Suppressor macrophage treated with lipopolysaccharide for 1 hour (primary cell): ENCODE data around the gene CNTNAP3.
"Not testable (repeated sequence)": the region's sequence is repeated elsewhere in the genome, so short reads cannot be mapped to it uniquely, and the experiment has no call there.

Source experiments
- DNase-seq, 3 donors: peaks; one replicate each; pipeline ENCODE4 v3.0.0-alpha.2; 2020 to 2022

CNTNAP3 gene

DNA sequence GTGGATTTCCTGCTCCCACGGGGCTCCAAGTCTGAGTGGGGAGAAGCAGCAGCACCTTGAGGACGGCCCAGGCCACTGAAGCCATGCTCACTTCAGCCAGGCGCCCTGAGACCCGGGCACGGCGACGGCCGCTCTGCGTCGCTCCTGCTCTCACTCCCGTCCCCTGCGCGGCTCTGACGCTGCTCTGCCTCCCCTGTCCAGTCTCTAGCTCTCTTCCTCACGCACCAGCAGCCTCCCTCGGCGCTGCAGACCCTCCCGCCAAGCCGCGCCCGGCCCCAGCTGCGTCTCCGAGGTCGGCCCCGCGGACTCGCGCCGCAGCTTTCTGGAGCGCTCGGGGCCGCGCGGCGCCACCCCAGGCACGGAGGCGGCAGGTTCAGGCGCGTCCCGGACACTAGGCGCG, at the start of gene CNTNAP3:
CNTNAP3 (minus strand) TSS at position 188 of the 400 bp plus-strand sequence; CDS start at position 85, 103 bp downstream.
- DNase-seq, result not testable (repeated sequence)

DNA sequence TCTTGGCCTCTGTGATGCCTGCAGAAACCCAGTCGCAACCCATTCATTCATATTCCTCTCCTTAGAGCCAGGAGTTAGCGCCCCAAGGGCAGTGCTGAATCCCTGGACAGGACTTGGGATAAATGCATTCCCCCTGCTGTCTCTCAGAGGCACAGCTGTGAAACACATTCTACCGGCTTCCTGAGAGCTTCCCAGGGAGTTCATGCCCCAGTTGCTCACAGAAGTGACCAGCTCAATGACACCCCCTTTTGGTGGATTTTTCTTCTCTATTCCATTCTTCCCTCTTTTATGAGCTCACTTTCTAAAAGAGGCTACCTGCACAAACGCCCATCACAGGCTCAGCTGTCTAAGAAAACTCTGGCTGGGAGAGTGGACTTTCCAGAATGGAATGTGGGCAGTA, 8.0 kb downstream of the CNTNAP3 start:
- DNase-seq, result not testable (repeated sequence)

DNA sequence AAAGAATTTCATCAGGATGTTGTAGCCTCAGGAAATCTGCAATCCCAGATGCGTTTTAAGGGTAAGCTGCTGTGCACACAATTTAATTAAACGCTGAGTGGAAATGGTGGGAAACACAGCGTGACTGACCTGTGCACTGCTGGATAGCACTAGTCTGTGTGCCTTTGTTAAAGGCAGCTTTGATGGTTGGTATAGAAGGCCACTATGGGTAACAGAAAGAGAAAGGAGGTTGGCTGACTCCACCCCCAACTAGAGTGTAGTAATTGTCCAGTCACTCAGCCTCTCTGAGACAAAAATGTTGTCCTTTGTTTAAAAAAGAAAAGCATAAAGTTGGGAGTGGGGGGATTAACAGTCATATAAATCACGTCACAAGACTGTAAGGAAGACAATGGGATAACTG, 45.5 kb downstream of the CNTNAP3 start:
- DNase-seq, result not testable (repeated sequence)

DNA sequence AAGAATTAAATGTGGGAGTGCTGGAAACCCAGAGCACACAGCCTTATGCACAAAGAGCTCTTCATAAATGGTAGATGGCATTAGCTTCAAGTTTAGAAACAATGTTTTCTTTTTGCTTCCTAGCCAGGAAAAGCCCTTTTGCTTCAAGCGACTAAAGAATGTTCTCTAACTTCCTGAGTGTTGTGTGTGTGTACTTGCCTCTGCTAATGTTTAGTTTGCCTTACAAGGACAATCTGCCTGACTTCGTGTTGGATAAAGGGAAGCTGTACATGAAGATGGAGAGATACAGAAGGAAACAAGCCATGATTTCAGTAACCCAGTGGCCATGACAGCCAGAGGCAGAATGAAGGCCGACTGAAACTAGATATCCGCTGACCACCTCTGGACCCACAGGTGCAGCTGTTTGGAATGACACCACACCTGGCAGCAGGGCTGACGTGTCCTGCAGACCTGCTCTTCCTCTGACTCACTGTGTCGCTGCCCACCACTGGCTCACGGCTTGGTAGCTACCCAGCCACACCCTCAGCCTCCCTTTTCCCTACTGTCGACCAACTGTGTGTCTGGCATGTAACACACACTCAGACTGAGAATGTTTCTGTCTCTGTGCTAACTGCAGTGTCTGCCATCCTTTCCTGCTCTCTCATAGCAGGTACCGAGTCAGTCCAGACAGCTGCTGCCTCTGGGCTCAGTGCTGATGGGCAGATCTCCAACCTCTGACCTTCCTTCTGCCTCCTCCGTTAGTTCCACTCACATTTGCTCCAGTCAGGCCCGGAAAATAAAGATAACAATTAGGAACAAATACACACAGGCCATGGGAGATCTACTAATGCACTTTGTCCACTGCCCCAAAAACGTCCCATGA, 55.6 kb downstream of the CNTNAP3 start:
- DNase-seq, result not testable (repeated sequence)

DNA sequence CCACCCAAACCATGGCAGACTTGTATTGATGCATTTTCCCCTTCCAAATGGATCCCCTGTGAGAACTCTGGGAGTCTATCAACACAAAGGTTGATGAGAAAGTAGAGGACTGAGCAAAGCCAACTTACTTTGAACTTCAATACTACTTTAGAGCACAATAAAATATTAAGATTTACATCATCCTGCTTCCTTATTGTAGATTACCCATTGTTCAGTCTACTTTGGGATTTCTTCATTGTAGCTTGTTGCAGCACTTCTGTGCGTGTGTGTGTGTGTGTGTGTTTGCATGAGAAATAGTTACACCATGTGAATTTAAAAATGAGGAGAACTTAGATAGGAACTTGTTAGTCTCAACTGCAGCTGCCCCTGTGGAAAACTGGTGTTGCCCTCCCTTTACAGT, 72.0 kb downstream of the CNTNAP3 start:
- not testable (repeated sequence) for DNase-seq

DNA sequence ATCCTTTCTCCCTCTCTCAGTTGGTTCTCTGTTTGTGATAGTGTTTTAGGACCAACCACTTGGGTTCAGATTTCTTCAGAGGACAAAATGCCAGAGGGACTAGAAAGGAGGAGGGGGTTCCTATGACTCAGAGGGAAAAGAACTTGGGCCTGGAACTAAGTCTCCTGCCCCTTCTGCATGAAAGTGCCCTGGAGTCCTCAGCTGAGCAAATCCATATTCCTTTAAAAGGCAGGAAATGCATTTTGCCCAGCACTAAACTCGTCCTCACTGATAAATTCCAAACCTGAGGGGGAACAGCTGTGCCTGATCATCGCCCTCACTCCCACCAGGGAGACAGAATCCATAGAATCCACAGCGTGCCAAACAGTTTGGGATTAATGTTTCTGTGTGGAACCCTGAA, 78.2 kb downstream of the CNTNAP3 start:
- DNase-seq, result not testable (repeated sequence)

DNA sequence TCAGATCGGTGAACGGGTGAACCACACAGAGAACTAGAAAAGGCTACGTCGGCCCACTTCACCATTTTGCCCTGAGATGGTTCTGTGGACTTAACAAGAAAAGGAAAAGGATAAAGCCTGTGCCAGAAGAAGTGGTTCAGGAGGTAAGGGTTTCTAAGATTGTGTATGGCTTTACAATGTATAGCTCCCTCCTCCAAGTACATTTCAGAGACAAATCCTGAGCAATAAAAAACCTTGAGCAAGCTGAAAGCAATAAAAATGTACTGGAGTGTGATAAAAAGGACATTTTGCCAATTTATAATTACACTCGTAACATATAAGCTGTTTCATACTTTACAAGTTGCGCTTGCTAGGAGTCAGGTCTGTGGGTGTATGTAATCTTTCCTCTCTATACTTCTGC, 81.3 kb downstream of the CNTNAP3 start:
- not testable (repeated sequence) for DNase-seq

DNA sequence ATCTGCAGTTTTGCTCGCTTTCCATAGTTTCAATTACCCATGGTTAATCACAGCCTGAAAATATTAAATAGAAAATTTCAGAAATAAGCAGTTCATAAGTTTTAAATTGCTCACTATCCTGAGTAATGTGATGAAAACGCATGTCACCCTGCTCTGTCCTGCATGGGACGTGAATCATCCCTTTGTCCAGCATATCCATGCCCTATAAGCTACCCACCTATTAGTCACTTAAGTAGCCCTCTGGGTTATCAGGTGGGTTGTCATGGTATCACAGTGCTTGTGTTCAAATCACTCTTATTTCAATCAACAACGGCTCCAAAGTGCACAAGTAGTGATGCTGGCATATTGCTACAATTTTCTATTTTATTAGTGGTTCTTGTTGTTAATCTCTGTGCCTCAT, 82.1 kb downstream of the CNTNAP3 start:
- DNase-seq, result not testable (repeated sequence)

DNA sequence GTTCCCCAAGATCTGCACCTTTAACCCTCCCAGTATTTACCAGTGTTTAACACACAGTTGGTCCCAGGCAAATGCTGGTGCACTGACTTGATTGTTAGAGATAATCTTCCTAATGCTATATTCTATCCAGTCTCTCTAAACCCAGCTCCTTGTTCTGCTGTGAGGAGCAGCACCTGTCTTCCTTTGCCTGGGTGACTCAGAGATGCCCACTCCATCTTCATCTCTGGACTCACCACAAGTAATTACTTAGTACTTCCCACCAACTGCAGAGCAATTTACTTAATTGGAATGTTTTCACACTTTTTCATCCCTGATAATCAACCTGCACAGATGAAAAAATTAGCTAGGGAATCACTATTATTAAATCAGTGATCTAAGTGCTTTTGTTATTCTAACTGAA, 87.6 kb downstream of the CNTNAP3 start:
- not testable (repeated sequence) for DNase-seq

DNA sequence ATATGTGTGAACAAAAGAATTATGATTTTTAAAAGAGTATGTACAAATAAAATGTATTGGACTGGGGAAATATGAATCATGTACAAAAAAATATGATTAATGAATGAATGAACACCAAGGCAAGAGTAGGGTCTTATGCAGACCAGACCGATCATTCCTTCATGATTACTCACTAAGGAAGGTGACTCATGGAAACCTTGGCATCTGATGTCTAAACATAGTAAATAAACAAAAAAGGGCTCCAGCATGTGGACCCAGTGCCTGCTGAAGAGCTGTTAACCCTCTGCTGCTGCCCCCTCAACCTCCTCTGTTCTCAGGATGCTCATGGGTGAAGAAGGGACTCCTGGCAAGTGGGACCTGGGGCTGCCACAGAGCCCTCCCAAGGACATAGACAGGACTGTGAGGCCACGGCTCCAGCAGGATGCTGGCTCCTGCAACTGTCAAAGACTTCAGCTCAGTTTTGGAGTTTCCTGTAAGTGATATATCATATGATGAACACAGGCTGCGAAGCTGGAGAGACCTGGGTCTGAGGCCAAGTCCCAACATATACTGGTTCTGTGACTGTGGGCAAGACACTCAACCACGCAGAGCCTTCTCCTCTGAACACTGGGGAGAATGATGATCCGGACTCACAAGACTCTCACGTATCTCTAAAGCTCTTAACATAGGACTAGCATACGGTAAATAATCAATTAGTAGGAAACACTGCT, 89.8 kb downstream of the CNTNAP3 start:
- not testable (repeated sequence) for DNase-seq

DNA sequence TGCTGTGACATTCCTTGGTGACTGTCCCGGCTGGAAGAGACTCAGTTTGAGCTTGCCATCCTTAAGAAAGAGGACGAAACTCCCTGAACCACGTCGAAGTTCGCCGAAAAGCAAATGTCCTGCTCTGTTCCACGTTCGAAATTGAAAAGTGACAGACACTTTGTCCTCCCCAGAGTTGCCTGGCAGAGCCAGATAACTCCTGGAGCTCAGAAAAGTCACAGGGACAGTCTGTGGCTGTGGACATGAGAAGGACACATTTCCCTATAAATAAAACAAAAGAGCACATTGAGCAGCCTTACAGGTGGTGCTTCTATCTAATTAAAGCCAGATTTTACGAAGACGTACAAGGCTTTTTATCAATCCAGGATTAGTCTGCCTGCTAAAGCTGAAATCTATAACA, 116.6 kb downstream of the CNTNAP3 start:
- DNase-seq, result not testable (repeated sequence)

DNA sequence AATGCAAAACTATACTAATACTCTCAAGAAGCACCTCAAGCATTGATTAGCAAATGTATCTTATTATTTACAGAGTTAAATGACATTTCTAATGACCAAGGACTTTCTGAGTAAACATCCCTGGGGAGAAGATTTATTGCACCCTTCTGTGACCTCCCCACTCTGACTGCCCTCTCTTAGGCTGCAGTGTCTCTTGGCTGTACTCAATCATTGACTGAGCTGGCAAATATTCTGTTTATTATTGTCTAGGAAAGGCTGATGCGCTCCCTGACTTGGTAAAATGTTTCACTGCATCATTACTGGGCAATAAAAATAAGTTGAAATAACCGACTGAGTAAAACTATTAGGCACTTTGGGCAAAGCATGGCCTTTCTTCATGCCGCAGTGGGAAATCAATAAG, 130.3 kb downstream of the CNTNAP3 start:
- DNase-seq, result not testable (repeated sequence)

DNA sequence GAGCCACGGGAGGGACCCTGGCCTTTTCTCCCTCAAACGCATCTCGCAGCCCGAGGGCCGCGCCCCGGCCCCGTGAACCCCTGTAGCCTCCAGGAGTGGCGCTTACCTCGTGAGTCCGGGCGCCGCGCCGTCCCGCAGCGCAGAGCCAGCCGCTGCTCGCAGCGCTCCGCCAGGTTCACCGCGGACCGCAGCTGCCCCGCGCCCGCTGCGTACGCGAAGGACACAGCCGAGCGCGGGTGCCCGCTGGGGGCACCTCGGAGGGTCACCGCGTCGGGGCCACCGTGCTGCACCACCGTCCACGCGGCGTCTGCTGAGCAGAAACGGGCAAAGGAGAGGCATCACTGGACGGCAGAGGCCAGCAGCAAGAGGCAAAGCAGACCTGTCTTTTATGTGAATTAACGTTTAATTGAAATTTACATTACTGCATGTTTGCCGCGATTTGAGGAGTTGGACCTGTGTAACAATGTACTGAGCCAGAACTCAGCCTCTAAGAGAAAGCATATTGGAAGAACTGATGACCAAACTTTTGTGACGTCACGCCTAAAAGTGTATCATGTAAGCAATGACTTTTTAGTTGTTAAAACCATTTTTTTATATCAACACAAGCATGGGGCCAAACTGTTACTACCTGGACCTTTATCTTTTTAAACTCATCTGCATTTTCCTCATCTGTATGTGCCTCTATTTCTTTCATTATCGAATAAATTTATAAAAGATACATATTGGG, 155.0 kb downstream of the CNTNAP3 start:
- DNase-seq, result not testable (repeated sequence)

DNA sequence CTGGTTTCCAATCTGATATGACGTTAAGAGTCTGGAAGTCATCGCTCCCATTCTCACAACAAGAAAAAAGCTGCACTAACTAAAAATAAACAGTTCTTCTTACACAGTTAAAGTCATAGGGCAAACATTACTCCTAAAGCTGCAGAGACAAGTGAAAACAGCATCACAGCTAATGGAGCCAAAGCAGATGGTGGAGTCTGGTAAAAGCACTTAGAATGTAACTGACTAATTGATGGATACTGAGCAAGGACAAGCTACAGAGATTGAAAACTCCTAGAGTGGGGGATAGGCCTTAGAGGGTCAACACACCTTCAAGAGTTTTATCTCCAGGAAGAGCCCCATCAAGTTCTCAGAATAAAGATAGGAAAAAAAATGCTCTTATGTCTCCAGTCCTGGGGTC, 166.6 kb downstream of the CNTNAP3 start:
- not testable (repeated sequence) for DNase-seq

DNA sequence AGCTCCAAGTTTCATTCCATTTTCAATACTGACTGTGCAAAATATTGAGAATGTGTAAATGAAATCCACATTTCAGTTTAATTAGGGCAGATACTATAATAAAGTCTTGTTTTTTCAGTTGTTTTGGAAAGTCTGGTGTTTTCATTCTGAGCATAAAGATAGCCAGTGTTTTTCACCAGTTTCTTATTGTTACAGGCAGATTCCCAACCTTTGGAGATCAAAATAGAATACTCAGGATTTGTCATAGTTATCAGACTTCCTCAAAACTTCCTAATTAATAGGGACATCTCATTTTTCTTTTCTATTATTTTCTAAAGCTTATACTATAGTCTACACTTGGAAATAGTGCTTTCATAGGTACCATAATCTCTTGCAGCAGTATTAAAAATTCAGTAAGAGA, 176.2 kb downstream of the CNTNAP3 start:
- not testable (repeated sequence) for DNase-seq

DNA sequence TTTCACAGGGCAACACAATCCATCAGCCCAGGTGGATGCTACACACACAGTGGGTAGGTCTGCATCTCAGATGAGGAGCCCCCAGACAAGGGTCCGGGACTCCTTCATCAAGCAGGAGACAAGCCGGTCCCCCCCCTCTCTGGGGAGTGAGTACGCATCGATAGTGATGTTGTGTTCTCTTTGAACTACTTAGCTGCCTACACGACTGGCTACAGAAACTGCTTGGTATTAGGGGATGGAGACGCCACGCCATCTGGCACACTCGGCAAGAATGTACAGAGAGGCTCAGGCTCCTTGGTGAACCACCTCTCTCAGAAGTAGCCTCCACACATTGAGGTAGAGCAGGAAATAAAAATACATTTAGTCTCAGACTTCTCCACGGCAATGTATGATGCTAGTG, 179.8 kb downstream of the CNTNAP3 start:
- DNase-seq, result no peak

DNA sequence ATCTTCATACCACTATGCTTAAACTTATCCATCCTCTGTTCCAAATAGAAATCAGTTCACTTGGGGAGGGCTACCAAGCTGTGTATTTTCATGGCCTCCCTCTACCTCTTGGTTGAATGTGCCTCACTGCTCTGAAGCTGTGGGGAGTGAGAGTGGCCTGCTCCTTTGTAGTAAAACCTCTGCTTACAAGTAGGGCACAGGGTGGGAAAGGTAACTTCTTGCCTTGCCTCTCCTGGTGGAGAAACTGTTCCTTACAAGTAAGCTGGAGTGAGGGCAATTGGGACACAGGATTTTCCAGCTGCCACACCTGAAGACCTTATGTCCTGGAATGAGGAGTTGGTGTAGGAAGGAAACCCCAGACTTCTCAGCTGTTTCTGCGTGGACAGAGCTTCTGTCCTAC, 190.8 kb downstream of the CNTNAP3 start:
- DNase-seq, result not testable (repeated sequence)

DNA sequence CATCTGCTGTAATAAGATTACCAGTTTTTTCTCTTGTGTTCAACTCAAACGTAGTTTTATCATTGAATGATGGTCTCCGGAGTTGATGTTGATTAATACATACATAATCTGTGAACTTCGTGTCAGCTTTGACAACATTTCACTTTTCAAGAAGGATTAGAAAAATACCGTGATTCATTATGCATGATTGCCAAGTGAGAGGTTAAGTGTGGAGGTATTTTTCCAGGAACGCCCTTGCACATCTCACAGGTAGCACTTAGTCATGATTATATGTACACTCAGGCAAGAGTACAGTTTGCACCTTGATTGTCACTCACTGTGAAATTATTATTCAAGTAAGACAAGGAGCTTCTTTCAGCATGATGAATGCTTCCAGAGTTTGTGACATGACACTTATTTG, 202.7 kb downstream of the CNTNAP3 start:
- not testable (repeated sequence) for DNase-seq

DNA sequence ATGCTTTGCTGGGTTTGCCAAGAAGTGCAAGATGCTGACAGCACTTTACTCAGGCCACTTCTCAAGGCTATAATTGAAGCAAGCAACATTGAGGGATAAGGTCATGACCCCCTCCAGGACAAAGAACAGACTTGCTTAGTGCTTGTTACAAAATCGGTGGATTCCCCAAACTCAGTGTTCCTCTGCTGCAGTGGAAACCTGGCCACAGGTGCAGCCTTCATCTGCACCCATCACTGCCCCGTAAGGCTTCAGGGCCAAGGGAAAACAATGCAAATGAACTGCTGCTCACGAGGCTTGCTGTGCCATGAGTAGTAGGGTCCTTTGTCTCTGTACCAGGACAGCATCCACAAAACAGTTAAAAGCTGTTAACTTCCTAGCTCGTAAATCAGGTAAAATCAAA, 205.4 kb downstream of the CNTNAP3 start:
- not testable (repeated sequence) for DNase-seq

DNA sequence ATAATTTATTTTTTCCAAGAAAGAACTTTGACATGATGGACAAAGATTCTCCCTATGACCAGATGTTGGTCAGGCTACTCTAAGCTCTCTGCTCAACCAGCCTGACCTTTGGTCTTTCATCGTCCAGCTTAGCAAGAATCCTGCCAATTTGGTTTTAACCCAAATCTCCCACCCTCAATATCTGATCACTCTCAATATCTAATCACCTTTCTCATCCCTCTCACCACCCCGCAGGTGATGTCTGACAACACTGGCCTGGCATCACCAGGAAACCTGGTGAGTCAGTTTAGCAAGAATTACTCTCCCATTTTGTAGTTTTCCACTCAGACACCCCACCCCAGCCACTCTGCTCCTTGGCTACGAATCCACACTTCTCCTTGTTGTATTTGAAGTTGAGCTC, 207.9 kb downstream of the CNTNAP3 start:
- not testable (repeated sequence) for DNase-seq

DNA sequence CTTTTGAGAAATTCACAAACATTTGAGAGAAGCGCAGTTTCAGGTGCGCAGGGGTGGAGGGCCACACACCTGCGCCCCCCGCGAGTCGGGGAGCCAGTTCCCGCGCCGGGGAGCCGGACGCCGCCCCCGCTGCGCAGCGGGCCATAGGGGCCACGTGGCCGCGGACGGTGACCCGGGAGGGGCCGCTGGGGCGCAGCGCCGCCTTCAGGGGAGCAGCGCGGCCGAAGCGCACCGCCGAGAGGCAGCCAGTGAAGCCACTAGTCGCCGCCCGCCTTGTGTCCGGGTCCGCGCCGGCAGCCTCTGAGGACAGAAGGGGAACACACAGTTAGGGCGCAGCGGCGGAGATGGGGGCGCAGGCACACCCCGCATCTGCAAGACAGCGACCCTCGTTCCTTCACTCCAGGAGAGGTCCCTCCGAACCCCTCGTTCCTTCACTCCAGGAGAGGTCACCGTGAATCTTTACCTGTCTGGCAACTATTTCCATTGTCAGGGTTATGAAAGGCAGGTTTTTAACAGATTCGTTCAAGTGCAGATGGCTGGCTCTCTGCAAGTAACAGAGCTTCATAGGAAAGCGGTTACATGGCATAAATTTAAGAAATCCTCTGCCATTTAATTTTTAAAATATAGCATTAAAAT, 209.2 kb downstream of the CNTNAP3 start:
- DNase-seq, result peak in 2 of 3 donors; percentile 7 to 18

DNA sequence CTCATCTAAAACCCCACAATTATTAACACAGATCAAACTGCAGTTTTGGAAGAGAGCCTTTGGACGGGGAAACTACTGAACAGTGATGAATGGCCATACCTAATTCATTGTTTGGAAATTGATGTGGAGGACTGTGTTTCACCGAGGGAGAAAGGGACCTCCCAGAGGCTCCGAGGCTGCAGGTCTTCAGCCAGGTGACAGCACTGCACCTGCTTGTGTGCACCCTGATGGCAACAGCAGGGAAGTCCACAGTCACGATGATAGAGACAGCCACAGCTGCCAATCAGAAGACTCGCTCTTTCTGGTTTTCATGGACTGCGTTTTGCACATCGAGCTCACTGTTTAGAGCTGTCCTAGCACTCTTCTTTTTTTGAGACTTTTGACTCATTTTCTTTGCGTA, 214.4 kb downstream of the CNTNAP3 start:
- DNase-seq, result not testable (repeated sequence)

DNA sequence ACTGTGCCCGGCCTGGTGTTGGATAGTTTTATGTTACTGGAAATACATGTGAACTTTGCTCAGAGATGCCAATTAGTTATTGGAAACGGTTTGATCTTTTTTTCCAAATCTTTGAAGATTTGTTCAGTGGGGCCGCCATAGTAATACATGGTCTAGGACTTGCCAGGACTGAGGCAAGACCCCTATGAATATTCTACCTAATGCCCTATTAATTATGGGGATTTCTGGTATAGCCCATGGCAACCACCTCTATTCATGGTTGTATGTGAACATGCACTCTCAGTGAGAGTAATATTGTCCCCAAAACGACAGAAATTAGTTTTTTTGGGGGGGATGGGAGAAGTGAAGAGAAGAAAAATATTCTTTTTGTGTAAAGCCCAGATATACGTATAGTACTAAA, 220.3 kb downstream of the CNTNAP3 start:
- not testable (repeated sequence) for DNase-seq
